Measurements from ENCODE around the gene TRIM28.

The TRIM28 gene

GRCh38 chr19:58586133-58586765 is 42.4 kb downstream of the TRIM28 start:
- H2AFZ ChIP-seq (ENCODE audit: low read length, unreplicated experiment): no peak overlapping the region
- no peak overlapping the region for H3K4me3 ChIP-seq (ENCODE audit: low read depth, low read length)
- no peaks in the 10 kb centered on the region for H3K79me2 ChIP-seq (ENCODE audit: control insufficient read depth, insufficient read depth, low read length, unreplicated experiment)
- H3K27ac ChIP-seq (ENCODE audit: low read depth, low read length): no peak overlapping the region
- no peaks in the 10 kb centered on the region for H3K4me1 ChIP-seq (ENCODE audit: control insufficient read depth, insufficient read depth, low read length, unreplicated experiment)
- H3K36me3 ChIP-seq (ENCODE audit: insufficient read depth, low read length): no peaks in the 10 kb centered on the region
- no peaks in the 10 kb centered on the region for H3K27me3 ChIP-seq (ENCODE audit: insufficient read depth, low read length)
